Measurements from ENCODE around the gene MLLT6. TPM values are rescaled to one million over a fixed set of nuclear protein-coding genes. Genes with fewer than 3 reads are reported as not detected.

Gene MLLT6
- total and polyA plus RNA-seq, 11 donors, result 35.2 to 91.3 (median 68.3) TPM

DNA sequence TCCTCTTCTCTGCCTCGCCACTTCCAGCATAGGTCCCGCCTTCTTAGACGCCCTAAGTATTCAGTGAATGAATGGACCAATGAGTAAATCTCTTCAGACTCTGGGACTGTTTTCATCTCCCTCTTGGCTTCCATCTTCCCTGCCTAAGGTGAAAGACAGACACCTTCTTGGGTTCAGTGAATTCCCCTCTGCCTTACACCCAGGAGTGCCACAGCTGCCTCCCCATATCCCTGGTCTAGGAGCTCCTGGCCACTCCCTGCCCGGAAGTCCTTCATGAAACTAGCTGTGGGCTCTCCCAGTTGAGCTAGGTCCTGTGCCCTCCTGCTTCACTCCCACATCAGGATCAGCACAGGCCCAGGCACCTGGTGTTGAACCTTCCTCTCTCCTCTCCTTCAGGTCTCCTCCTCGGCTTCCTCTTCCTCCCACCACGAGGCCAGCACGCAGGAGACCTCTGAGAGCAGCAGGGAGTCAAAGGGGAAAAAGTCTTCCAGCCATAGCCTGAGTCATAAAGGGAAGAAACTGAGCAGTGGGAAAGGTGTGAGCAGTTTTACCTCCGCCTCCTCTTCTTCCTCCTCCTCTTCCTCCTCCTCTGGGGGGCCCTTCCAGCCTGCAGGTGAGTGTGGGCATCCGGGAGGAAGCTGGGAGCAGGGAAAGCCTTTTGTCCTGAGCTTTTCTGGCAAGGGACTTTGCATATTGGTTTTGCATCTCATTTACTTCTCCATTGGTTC lies 10.3 kb downstream of the MLLT6 start:
- TF ChIP-seq, protein P1, sequence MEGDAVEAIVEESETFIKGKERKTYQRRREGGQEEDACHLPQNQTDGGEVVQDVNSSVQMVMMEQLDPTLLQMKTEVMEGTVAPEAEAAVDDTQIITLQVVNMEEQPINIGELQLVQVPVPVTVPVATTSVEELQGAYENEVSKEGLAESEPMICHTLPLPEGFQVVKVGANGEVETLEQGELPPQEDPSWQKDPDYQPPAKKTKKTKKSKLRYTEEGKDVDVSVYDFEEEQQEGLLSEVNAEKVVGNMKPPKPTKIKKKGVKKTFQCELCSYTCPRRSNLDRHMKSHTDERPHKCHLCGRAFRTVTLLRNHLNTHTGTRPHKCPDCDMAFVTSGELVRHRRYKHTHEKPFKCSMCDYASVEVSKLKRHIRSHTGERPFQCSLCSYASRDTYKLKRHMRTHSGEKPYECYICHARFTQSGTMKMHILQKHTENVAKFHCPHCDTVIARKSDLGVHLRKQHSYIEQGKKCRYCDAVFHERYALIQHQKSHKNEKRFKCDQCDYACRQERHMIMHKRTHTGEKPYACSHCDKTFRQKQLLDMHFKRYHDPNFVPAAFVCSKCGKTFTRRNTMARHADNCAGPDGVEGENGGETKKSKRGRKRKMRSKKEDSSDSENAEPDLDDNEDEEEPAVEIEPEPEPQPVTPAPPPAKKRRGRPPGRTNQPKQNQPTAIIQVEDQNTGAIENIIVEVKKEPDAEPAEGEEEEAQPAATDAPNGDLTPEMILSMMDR (IDR thresholded peaks at IDR 0.05), result no peak
- TF ChIP-seq POLR2A (IDR thresholded peaks at IDR 0.05), result no peak
- H3K4me3 ChIP-seq, result no peak overlapping the region
- no peaks in the 10 kb centered on the region for H3K9me3 ChIP-seq
- WGBS, 4 donors, result 86 to 93% (median 88%) methylated on average over 9 of the region's 9 CpGs
- ATAC-seq, result no peak
- no peak overlapping the region for H3K27ac ChIP-seq
- no peak for DNase-seq
- no peaks in the 10 kb centered on the region for H3K27me3 ChIP-seq
- H3K36me3 ChIP-seq, result peaks cover 0 to 100% (median 93%) of the 10 kb centered on the region in 9 donors
- H3K4me1 ChIP-seq, result peaks cover 0 to 25% (median 13%) of the 10 kb centered on the region in 12 donors
- intact Hi-C loops (cut with DNase I), result no loop called here

- WGBS, 4 donors, result 90 to 95% (median 92%) methylated on average over 9 to 18 of the region's 18 CpGs
- DNase-seq (no peak), ATAC-seq (no peak)
- TF ChIP-seq POLR2A (IDR thresholded peaks at IDR 0.05), result no peak
- TF ChIP-seq, protein P1 (IDR thresholded peaks at IDR 0.05), result no peak
- Histone ChIP-seq H3K9me3 (no peaks in the 10 kb centered on the region), H3K4me1 (peaks cover 0 to 14% (median 6%) of the 10 kb centered on the region in 12 donors), H3K4me3 (no peak overlapping the region), H3K27ac (no peak overlapping the region), H3K27me3 (no peaks in the 10 kb centered on the region), H3K36me3 (peaks cover 0 to 100% (median 97%) of the 10 kb centered on the region in 9 donors)
- intact Hi-C loops (cut with DNase I), result no loop called here
These were observed 11.4 kb downstream of the MLLT6 start for GRCh38 chr17:38716368-38717005.

DNA sequence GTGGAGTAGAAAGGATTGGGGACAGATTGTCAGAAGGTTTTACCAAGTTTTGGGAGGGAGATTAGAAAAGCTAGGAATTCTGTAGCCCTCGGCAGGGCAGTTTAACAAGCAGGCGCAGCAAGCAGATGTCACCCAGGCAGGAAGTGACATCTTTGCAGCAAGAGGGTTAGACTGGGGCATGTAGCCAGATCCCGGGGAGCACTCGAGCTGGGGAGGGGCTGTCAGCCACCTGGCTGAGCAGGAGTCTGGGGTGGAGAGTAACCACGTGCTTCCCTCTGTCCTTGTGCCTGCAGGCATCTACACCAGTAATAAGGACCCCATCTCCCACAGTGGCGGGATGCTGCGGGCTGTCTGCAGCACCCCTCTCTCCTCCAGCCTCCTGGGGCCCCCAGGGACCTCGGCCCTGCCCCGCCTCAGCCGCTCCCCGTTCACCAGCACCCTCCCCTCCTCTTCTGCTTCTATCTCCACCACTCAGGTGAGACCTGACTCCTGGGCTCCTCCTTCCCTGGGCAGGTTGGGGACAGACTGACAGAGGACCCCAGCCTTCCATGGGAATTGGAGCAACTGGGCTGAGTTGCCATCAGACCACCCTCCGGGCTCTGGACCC lies 12.2 kb downstream of the MLLT6 start:
- ATAC-seq, result no peak
- Histone ChIP-seq H3K27ac (no peak overlapping the region), H3K4me1 (peaks cover 0 to 13% (median 1%) of the 10 kb centered on the region in 12 donors), H3K4me3 (no peak overlapping the region), H3K9me3 (no peaks in the 10 kb centered on the region), H3K36me3 (peaks cover 0 to 100% (median 98%) of the 10 kb centered on the region in 9 donors), H3K27me3 (no peaks in the 10 kb centered on the region)
- TF ChIP-seq, protein P1 (IDR thresholded peaks at IDR 0.05), result no peak
- no peak for TF ChIP-seq POLR2A (IDR thresholded peaks at IDR 0.05)
- no peak for DNase-seq
- intact Hi-C loops (cut with DNase I), result no loop called here
- 78 to 84% (median 84%) methylated on average over 8 to 12 of the region's 12 CpGs for WGBS, 4 donors

All from heart left ventricle (tissue), 16 donors.